ENCODE data around the gene CLEC3B. TPM values are rescaled to one million over a fixed set of nuclear protein-coding genes. Genes with fewer than 3 reads are reported as not detected.
A peak's percentile ranks its signal among the peaks of the same experiment; 100 is the strongest.

CLEC3B gene
- total and polyA plus RNA-seq, 4 donors = 33.1 to 167 (median 90.3) TPM

DNA sequence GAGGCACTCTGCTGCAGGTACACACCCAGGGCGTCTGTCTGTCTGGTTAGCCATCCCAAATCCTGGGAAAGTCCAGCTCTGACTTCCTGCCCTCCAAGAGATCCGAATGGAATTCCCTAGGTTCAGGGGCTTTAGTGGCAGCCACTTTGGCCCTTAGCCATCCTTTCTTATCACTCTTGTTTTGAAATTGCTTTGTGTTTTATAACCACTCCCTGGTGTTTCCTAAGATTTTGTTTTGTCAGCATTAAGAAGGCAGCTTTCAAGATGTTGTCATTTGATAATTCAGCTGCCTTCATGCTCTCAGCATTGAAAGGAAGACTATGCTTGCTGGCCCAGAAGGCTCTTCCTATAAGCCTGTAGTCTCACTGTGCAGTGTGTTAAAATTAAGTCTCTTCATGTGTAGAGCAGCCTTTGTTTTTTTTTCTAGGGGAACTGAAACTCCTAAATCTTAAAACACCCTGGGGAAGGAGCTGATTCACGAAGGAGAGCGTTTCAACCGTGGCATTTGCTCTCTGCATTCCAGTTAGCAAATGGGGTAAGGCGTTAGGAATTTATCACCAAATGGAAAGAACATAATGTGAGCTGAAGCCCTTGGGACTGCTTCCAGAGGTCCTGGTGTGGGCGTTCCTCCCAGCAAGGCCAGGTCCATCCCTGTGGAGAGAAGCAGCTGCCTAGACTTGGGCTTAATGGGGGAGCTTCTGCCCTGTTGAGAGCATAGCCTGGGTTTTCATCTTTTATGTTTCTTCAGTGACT is 14.2 kb upstream of the CLEC3B start:
- H3K4me1 ChIP-seq (ENCODE audit: control insufficient read depth in 5 of 5, insufficient read depth in 5 of 5, low read length in 5 of 5) = peaks cover 19 to 40% (median 29%) of the 10 kb centered on the region in 5 donors
- 14 to 25% methylated on average over 7 of the region's 7 CpGs for WGBS, 2 donors
- H3K36me3 ChIP-seq (ENCODE audit: control insufficient read depth in 4 of 4, insufficient read depth in 4 of 4, low read length in 4 of 4) = peaks cover 0 to 14% (median 9%) of the 10 kb centered on the region in 4 donors
- H3K9me3 ChIP-seq (ENCODE audit: control insufficient read depth in 4 of 4, insufficient read depth in 3 of 4, low read length in 3 of 4) = no peaks in the 10 kb centered on the region
- H3K4me3 ChIP-seq = no peak overlapping the region
- no peaks in the 10 kb centered on the region for H3K27me3 ChIP-seq (ENCODE audit: control insufficient read depth in 3 of 3, insufficient read depth in 3 of 3, low read length in 2 of 3)
- TF ChIP-seq CTCF (IDR thresholded peaks at IDR 0.05; ENCODE audit: control extremely low read depth, extremely low read depth) = no peak
- peak overlapping the region; percentile 79 to 85 for H3K27ac ChIP-seq (ENCODE audit: low read depth in 1 of 2, low read length in 1 of 2)
- DNase-seq (peak; percentile 76 to 91 (median 89)), ATAC-seq (ENCODE audit: insufficient read depth, low FRiP score) (peak; percentile 68)
- H3K9ac ChIP-seq (ENCODE audit: insufficient read depth in 1 of 2, low read length in 2 of 2) = peak overlapping the region in 1 of 2 donors; percentile 69

DNA sequence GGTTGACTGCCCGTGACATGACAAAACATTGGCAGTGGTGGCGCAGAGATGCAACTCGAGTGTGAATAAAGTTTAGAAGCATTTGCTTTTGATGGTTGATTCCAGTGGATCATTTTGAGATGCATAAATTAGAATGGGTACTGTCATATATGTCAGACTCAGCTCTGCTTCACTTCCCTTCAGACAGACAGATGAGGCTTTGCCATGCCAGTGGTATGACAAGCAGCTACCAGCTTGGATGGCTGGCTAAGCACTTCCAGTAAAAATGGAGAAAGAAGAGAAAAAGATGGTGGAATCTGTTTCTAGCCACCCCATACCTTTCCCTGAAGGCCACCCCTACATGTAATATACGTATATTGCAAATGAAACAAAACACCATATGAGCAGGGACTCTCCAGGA is 13.5 kb upstream of the CLEC3B start:
- no peak for TF ChIP-seq CTCF (IDR thresholded peaks at IDR 0.05; ENCODE audit: control extremely low read depth, extremely low read depth)
- Histone ChIP-seq H3K27me3 (ENCODE audit: control insufficient read depth in 3 of 3, insufficient read depth in 3 of 3, low read length in 2 of 3) (no peaks in the 10 kb centered on the region), H3K9ac (ENCODE audit: insufficient read depth in 1 of 2, low read length in 2 of 2) (peak overlapping the region in 1 of 2 donors; percentile 69), H3K27ac (ENCODE audit: low read depth in 1 of 2, low read length in 1 of 2) (peak overlapping the region; percentile 79 to 85), H3K4me3 (no peak overlapping the region), H3K4me1 (ENCODE audit: control insufficient read depth in 5 of 5, insufficient read depth in 5 of 5, low read length in 5 of 5) (peaks cover 20 to 46% (median 31%) of the 10 kb centered on the region in 5 donors), H3K36me3 (ENCODE audit: control insufficient read depth in 4 of 4, insufficient read depth in 4 of 4, low read length in 4 of 4) (peaks cover 0 to 13% (median 6%) of the 10 kb centered on the region in 4 donors), H3K9me3 (ENCODE audit: control insufficient read depth in 4 of 4, insufficient read depth in 3 of 4, low read length in 3 of 4) (no peaks in the 10 kb centered on the region)
- peak in 1 of 3 donors; percentile 39 for DNase-seq
- WGBS, 2 donors = 85 to 88% methylated on average over 4 of the region's 4 CpGs
- no peak for ATAC-seq (ENCODE audit: insufficient read depth, low FRiP score)

- Histone ChIP-seq H3K27me3 (ENCODE audit: control insufficient read depth in 3 of 3, insufficient read depth in 3 of 3, low read length in 2 of 3) (no peaks in the 10 kb centered on the region), H3K4me1 (ENCODE audit: control insufficient read depth in 5 of 5, insufficient read depth in 5 of 5, low read length in 5 of 5) (peaks cover 15 to 48% (median 35%) of the 10 kb centered on the region in 5 donors), H3K9ac (ENCODE audit: insufficient read depth in 1 of 2, low read length in 2 of 2) (no peak overlapping the region), H3K27ac (ENCODE audit: low read depth in 1 of 2, low read length in 1 of 2) (no peak overlapping the region), H3K4me3 (no peak overlapping the region), H3K36me3 (ENCODE audit: control insufficient read depth in 4 of 4, insufficient read depth in 4 of 4, low read length in 4 of 4) (peaks cover 0 to 5% (median 2%) of the 10 kb centered on the region in 4 donors), H3K9me3 (ENCODE audit: control insufficient read depth in 4 of 4, insufficient read depth in 3 of 4, low read length in 3 of 4) (no peaks in the 10 kb centered on the region)
- DNase-seq (peak in 1 of 3 donors; percentile 10), ATAC-seq (ENCODE audit: insufficient read depth, low FRiP score) (no peak)
- TF ChIP-seq CTCF (IDR thresholded peaks at IDR 0.05; ENCODE audit: control extremely low read depth, extremely low read depth) = no peak
- WGBS, 2 donors = 54 to 77% methylated on average over 2 of the region's 2 CpGs
Observed at GRCh38 chr3:45016916-45017315, 9.2 kb upstream of the CLEC3B start.
